Measurements from ENCODE around the gene DUSP22. TPM values are rescaled to one million over a fixed set of nuclear protein-coding genes. Genes with fewer than 3 reads are reported as not detected.

DUSP22 gene
- total and polyA plus RNA-seq, 2 experiments from 2014 or later: 24.2 to 26.3 TPM

GRCh38 chr6:372336-372911 is 80.1 kb downstream of the DUSP22 start:
- Histone ChIP-seq H3K4me3 (no peak overlapping the region), H3K4me1 (ENCODE audit: insufficient read depth) (no peaks in the 10 kb centered on the region), H3K36me3 (replicated peaks; ENCODE audit: insufficient read depth, low read depth) (no peaks in the 10 kb centered on the region), H3K4me2 (no peak overlapping the region), H3K27me3 (no peaks in the 10 kb centered on the region), H3K9me2 (replicated peaks; ENCODE audit: insufficient read depth) (no peaks in the 10 kb centered on the region), H4K20me1 (ENCODE audit: insufficient read depth, poor library complexity, severe bottlenecking) (no peaks in the 10 kb centered on the region), H2AFZ (no peak overlapping the region), H3K9me3 (ENCODE audit: low read depth) (no peaks in the 10 kb centered on the region), H3K79me2 (no peaks in the 10 kb centered on the region), H3K27ac (no peak overlapping the region)
- peak; percentile 10 for DNase-seq (ENCODE audit: low spot score)
- WGBS (ENCODE audit: low lambda C conversion rate, missing lambda C conversion rate): 87% methylated on average over 16 of the region's 16 CpGs
- TF ChIP-seq EZH2 (IDR thresholded peaks at IDR 0.05; ENCODE audit: borderline replicate concordance) (no peak), CTCF (IDR thresholded peaks at IDR 0.05; ENCODE audit: poor library complexity) (no peak), EZH2phosphoT487 (IDR thresholded peaks at IDR 0.05; ENCODE audit: low read depth, severe bottlenecking, unreplicated experiment) (no peak)

- TF ChIP-seq EZH2 (IDR thresholded peaks at IDR 0.05; ENCODE audit: borderline replicate concordance) (no peak), CTCF (IDR thresholded peaks at IDR 0.05; ENCODE audit: poor library complexity) (no peak), EZH2phosphoT487 (IDR thresholded peaks at IDR 0.05; ENCODE audit: low read depth, severe bottlenecking, unreplicated experiment) (no peak)
- no peak overlapping the region for H3K4me3 ChIP-seq
- H3K9me3 ChIP-seq (ENCODE audit: low read depth): no peaks in the 10 kb centered on the region
- H3K79me2 ChIP-seq: no peaks in the 10 kb centered on the region
- H2AFZ ChIP-seq: no peak overlapping the region
- H3K36me3 ChIP-seq (replicated peaks; ENCODE audit: insufficient read depth, low read depth): no peaks in the 10 kb centered on the region
- no peak overlapping the region for H3K27ac ChIP-seq
- DNase-seq (ENCODE audit: low spot score): no peak
- 88% methylated on average over 8 of the region's 8 CpGs for WGBS (ENCODE audit: low lambda C conversion rate, missing lambda C conversion rate)
- H3K4me2 ChIP-seq: no peak overlapping the region
- H3K4me1 ChIP-seq (ENCODE audit: insufficient read depth): no peaks in the 10 kb centered on the region
- H4K20me1 ChIP-seq (ENCODE audit: insufficient read depth, poor library complexity, severe bottlenecking): no peaks in the 10 kb centered on the region
- H3K27me3 ChIP-seq: no peaks in the 10 kb centered on the region
- H3K9me2 ChIP-seq (replicated peaks; ENCODE audit: insufficient read depth): no peaks in the 10 kb centered on the region
Observed at GRCh38 chr6:373031-373430, 80.7 kb downstream of the DUSP22 start.

GRCh38 chr6:373773-374724 is 81.8 kb downstream of the DUSP22 start:
- Histone ChIP-seq H3K4me2 (no peak overlapping the region), H4K20me1 (ENCODE audit: insufficient read depth, poor library complexity, severe bottlenecking) (no peaks in the 10 kb centered on the region), H3K4me3 (no peak overlapping the region), H3K9me2 (replicated peaks; ENCODE audit: insufficient read depth) (no peaks in the 10 kb centered on the region), H3K79me2 (no peaks in the 10 kb centered on the region), H3K36me3 (replicated peaks; ENCODE audit: insufficient read depth, low read depth) (no peaks in the 10 kb centered on the region), H3K27me3 (no peaks in the 10 kb centered on the region), H3K4me1 (ENCODE audit: insufficient read depth) (no peaks in the 10 kb centered on the region), H3K27ac (no peak overlapping the region), H3K9me3 (ENCODE audit: low read depth) (no peaks in the 10 kb centered on the region), H2AFZ (no peak overlapping the region)
- 69% methylated on average over 26 of the region's 26 CpGs for WGBS (ENCODE audit: low lambda C conversion rate, missing lambda C conversion rate)
- DNase-seq (ENCODE audit: low spot score): peak; percentile 56
- TF ChIP-seq CTCF (IDR thresholded peaks at IDR 0.05; ENCODE audit: poor library complexity) (peak; percentile 39), EZH2phosphoT487 (IDR thresholded peaks at IDR 0.05; ENCODE audit: low read depth, severe bottlenecking, unreplicated experiment) (no peak)

Measured in hepatocyte (in vitro differentiated cells).